HG03280 (cell line): Measurements from ENCODE around the gene ZMAT3.
"Not testable (repeated sequence)": the region's sequence is repeated elsewhere in the genome, so short reads cannot be mapped to it uniquely, and the experiment has no call there.

Experiments
- ATAC-seq: cut with Tn5 transposase; IDR thresholded peaks from one replicate; pipeline ENCODE4 v1.9.1; 2021; ENCODE audit warnings: mild to moderate bottlenecking, moderate library complexity; ENCODE audit not compliant: unreplicated experiment

ZMAT3 gene

GRCh38 chr3:179069762-179070390 lies 1.7 kb downstream of the ZMAT3 start:
- ATAC-seq, result no peak

- ATAC-seq, result no peak
Measured at GRCh38 chr3:179068779-179069530, 2.7 kb downstream of the ZMAT3 start.

- no peak for ATAC-seq
Measured at GRCh38 chr3:179067839-179068238, 3.8 kb downstream of the ZMAT3 start.

GRCh38 chr3:179067291-179067690 lies 4.3 kb downstream of the ZMAT3 start:
- ATAC-seq, result no peak

- ATAC-seq, result no peak
Measured at GRCh38 chr3:179063945-179064560, 7.6 kb downstream of the ZMAT3 start.

- no peak for ATAC-seq
Measured at GRCh38 chr3:179056326-179056725, 15.3 kb downstream of the ZMAT3 start.

- ATAC-seq, result not testable (repeated sequence)
Measured at GRCh38 chr3:179054565-179054964, 17.0 kb downstream of the ZMAT3 start.

- ATAC-seq, result peak; percentile 80
Measured at GRCh38 chr3:179046497-179047353, 24.9 kb downstream of the ZMAT3 start.

- ATAC-seq, result peak; percentile 49
Measured at GRCh38 chr3:179045719-179046402, 25.7 kb downstream of the ZMAT3 start.

GRCh38 chr3:179038899-179039251 lies 32.7 kb downstream of the ZMAT3 start:
- ATAC-seq, result not testable (repeated sequence)

GRCh38 chr3:179038216-179038898 lies 33.3 kb downstream of the ZMAT3 start:
- no peak for ATAC-seq

- no peak for ATAC-seq
Measured at GRCh38 chr3:179037351-179037750, 34.3 kb downstream of the ZMAT3 start.

GRCh38 chr3:179036626-179037300 lies 34.8 kb downstream of the ZMAT3 start:
- no peak for ATAC-seq

- no peak for ATAC-seq
Measured at GRCh38 chr3:179036226-179036625, 35.4 kb downstream of the ZMAT3 start.

GRCh38 chr3:179035232-179035631 lies 36.4 kb downstream of the ZMAT3 start:
- ATAC-seq, result no peak

- not testable (repeated sequence) for ATAC-seq
Measured at GRCh38 chr3:179033304-179033657, 38.3 kb downstream of the ZMAT3 start.

- not testable (repeated sequence) for ATAC-seq
Measured at GRCh38 chr3:179032454-179033303, 38.9 kb downstream of the ZMAT3 start.

- ATAC-seq, result no peak
Measured at GRCh38 chr3:179029096-179029495, 42.5 kb downstream of the ZMAT3 start.

- ATAC-seq, result no peak
Measured at GRCh38 chr3:179028408-179028807, 43.2 kb downstream of the ZMAT3 start.
